GM19438 (cell line): ENCODE measurements around the gene DRICH1.
"Not testable (repeated sequence)": the region's sequence is repeated elsewhere in the genome, so short reads cannot be mapped to it uniquely, and the experiment has no call there.

Source experiments
- ATAC-seq: cut with Tn5 transposase; IDR thresholded peaks from one replicate; pipeline ENCODE4 v1.9.1; 2021; ENCODE audit warnings: low read depth; ENCODE audit not compliant: unreplicated experiment

The DRICH1 gene

GRCh38 chr22:23632178-23632577 lies at the start of gene DRICH1:
TSS of gene DRICH1 (minus strand) at chr22:23632321. CDS start at chr22:23632023, 298 bp downstream.
- ATAC-seq, result no peak

- no peak for ATAC-seq
Measured at GRCh38 chr22:23681026-23681809, 49.1 kb upstream of the DRICH1 start.

GRCh38 chr22:23678133-23678532 lies 46.0 kb upstream of the DRICH1 start:
- ATAC-seq, result no peak

- ATAC-seq, result no peak
Measured at GRCh38 chr22:23677701-23677995, 45.5 kb upstream of the DRICH1 start.

- ATAC-seq, result not testable (repeated sequence)
Measured at GRCh38 chr22:23676841-23677700, 45.0 kb upstream of the DRICH1 start.

GRCh38 chr22:23675502-23676415 lies 43.6 kb upstream of the DRICH1 start:
- no peak for ATAC-seq

GRCh38 chr22:23674886-23675501 lies 42.9 kb upstream of the DRICH1 start:
- not testable (repeated sequence) for ATAC-seq

GRCh38 chr22:23673826-23674690 lies 41.9 kb upstream of the DRICH1 start:
- no peak for ATAC-seq

- no peak for ATAC-seq
Measured at GRCh38 chr22:23673050-23673620, 41.0 kb upstream of the DRICH1 start.

- ATAC-seq, result not testable (repeated sequence)
Measured at GRCh38 chr22:23672307-23673049, 40.4 kb upstream of the DRICH1 start.

GRCh38 chr22:23671387-23671786 lies 39.3 kb upstream of the DRICH1 start:
- not testable (repeated sequence) for ATAC-seq

- no peak for ATAC-seq
Measured at GRCh38 chr22:23670378-23671295, 38.5 kb upstream of the DRICH1 start.

- not testable (repeated sequence) for ATAC-seq
Measured at GRCh38 chr22:23660381-23660780, 28.3 kb upstream of the DRICH1 start.

GRCh38 chr22:23657727-23658126 lies 25.6 kb upstream of the DRICH1 start:
- no peak for ATAC-seq

GRCh38 chr22:23655891-23656475 lies 23.9 kb upstream of the DRICH1 start:
- ATAC-seq, result no peak

GRCh38 chr22:23652711-23653110 lies 20.6 kb upstream of the DRICH1 start:
- ATAC-seq, result no peak

- no peak for ATAC-seq
Measured at GRCh38 chr22:23652286-23652685, 20.2 kb upstream of the DRICH1 start.
